Testis (tissue), 3 donors: ENCODE data around the gene LRIT2. TPM values are rescaled to one million over a fixed set of nuclear protein-coding genes. Genes with fewer than 3 reads are reported as not detected.

Source experiments
- DNase-seq: peaks from one replicate; pipeline ENCODE4 v3.0.0-alpha.2; 2019
- H3K27ac ChIP-seq, 2 donors: fragments of 200-600 bp; sonication (generic); one replicate each; pipeline ENCODE4 v1.5.1; 2019
- H3K27me3 ChIP-seq: fragments of 200-600 bp; sonication (generic); one replicate; pipeline ENCODE4 v1.5.1; 2019
- H3K36me3 ChIP-seq: fragments of 200-600 bp; sonication (generic); one replicate; pipeline ENCODE4 v1.5.1; 2017; ENCODE audit warnings: low read depth; ENCODE audit errors: missing control alignments
- H3K4me1 ChIP-seq: fragments of 200-600 bp; sonication (generic); one replicate; pipeline ENCODE4 v1.5.1; 2019
- H3K4me3 ChIP-seq, 2 donors: fragments of 200-600 bp; sonication (generic); one replicate each; pipeline ENCODE4 v1.5.1; 2017 to 2019
- H3K9me3 ChIP-seq: fragments of 200-600 bp; sonication (generic); one replicate; pipeline ENCODE4 v1.5.1; 2017
- POLR2A ChIP-seq: fragments of 450-650 bp; IDR thresholded peaks from one replicate; pipeline ENCODE4 v1.6.1; 2017; ENCODE audit warnings: antibody characterized with exemption, mild to moderate bottlenecking, moderate library complexity
- WGBS, 2 donors: methylation state at CpG; one replicate each; pipeline ENCODE4 v1.1.5; 2018; 5-methylcytosine and 5-hydroxymethylcytosine counted together
- intact Hi-C: fragments of 100-400 bp; cut with DNase I; formaldehyde crosslinking; loops from one replicate; pipeline ENCODE4 v1.15.1; 2023; ENCODE audit warnings: low total_unique reads
- polyA plus RNA-seq: library from polyadenylated mRNA; stranded (reverse); fragments of 350-450 nt; fragmentation: Illumina TruSeq; extraction: RNeasy Lipid Tissue Mini Kit (QIAGEN cat#74804); gene quantifications from one replicate; pipeline ENCODE4 v1.2.3, GENCODE V29; 2014; ENCODE audit warnings: low read depth, low replicate concordance; ENCODE audit not compliant: insufficient read depth
- total RNA-seq, 2 donors: library from RNA; depleted of rRNA; stranded (reverse); fragments of >200 nt; gene quantifications; one replicate each; pipeline ENCODE4 v1.2.3, GENCODE V29; 2016
- TF ChIP-seq, protein P1 (sequence below), 3 experiments: fragments of 450-650 bp in 2 of 3; fragments of 200-600 bp in 1 of 3; sonication (generic) in 1 of 3; IDR thresholded peaks; one replicate each; pipeline ENCODE4 v1.5.1; 2016 to 2019; ENCODE audit warnings: antibody characterized with exemption in 3 of 3, mild to moderate bottlenecking in 2 of 3, moderate library complexity in 1 of 3

Gene LRIT2
- total and polyA plus RNA-seq, 3 donors from 2014 or later: 0.12 to 0.20 TPM; not detected in 1

DNA sequence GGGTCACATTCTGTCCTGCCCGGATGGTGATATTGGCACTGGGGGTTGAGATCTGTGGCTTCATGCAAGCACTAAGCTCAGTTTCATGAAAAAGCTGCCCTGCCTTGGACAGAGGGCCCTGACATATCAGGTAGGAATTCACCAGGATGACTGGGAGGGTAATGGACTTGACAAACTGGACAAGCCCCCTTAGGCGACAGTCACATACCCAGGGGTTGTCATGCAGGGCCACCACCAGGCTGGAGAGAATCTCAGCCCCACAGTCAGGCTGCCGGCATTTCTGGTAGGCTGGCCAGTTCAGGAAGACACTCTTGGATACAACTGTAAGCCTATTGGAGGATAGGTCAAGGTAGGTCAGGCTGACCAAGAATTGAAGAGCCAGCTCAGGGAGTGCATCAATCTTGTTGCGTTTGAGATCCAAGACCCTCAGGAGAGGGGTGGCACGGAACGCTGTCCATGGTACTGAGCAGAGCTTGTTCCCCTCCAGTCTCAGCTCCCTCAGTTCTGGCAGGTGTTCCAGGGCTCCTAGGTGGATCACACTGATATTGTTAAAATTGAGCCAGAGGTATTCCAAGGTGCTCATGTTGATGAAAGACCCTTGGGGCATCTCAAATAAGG, 824 bp downstream of the LRIT2 start:
- Histone ChIP-seq H3K4me3 (no peak overlapping the region), H3K4me1 (no peaks in the 10 kb centered on the region), H3K27ac (no peak overlapping the region), H3K36me3 (no peaks in the 10 kb centered on the region), H3K9me3 (no peaks in the 10 kb centered on the region), H3K27me3 (no peaks in the 10 kb centered on the region)
- intact Hi-C loops: no loop called here
- no peak for DNase-seq
- WGBS, 2 donors: 50 to 56% methylated on average over 6 of the region's 6 CpGs
- TF ChIP-seq, protein P1, sequence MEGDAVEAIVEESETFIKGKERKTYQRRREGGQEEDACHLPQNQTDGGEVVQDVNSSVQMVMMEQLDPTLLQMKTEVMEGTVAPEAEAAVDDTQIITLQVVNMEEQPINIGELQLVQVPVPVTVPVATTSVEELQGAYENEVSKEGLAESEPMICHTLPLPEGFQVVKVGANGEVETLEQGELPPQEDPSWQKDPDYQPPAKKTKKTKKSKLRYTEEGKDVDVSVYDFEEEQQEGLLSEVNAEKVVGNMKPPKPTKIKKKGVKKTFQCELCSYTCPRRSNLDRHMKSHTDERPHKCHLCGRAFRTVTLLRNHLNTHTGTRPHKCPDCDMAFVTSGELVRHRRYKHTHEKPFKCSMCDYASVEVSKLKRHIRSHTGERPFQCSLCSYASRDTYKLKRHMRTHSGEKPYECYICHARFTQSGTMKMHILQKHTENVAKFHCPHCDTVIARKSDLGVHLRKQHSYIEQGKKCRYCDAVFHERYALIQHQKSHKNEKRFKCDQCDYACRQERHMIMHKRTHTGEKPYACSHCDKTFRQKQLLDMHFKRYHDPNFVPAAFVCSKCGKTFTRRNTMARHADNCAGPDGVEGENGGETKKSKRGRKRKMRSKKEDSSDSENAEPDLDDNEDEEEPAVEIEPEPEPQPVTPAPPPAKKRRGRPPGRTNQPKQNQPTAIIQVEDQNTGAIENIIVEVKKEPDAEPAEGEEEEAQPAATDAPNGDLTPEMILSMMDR (IDR thresholded peaks at IDR 0.05): no peak
- TF ChIP-seq POLR2A: no peak

DNA sequence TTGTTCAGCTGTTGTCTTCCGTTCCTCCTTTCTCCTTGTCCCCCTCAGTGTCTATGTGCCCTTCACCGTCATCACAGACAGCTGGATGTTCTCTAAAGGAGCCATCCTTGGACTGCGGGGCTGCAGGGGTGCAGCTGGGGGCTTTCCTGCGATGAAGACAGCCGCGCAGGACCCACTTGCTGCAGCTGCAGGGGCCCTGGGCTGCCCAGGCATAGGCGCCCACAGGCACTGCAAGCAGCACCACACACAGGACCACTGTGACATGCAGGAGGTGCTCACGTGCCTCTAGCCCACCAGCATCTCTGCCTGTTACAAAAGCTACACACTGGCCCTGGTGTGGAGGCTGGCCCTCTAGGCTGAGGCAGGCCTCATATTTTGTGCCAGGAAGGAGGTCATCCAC, 3.4 kb downstream of the LRIT2 start:
- DNase-seq: no peak
- no peak for TF ChIP-seq POLR2A
- TF ChIP-seq, protein P1 (IDR thresholded peaks at IDR 0.05): no peak
- intact Hi-C loops: no loop called here
- Histone ChIP-seq H3K27ac (no peak overlapping the region), H3K4me1 (no peaks in the 10 kb centered on the region), H3K27me3 (no peaks in the 10 kb centered on the region), H3K36me3 (no peaks in the 10 kb centered on the region), H3K9me3 (no peaks in the 10 kb centered on the region), H3K4me3 (no peak overlapping the region)
- WGBS, 2 donors: 76 to 91% methylated on average over 6 to 7 of the region's 8 CpGs

DNA sequence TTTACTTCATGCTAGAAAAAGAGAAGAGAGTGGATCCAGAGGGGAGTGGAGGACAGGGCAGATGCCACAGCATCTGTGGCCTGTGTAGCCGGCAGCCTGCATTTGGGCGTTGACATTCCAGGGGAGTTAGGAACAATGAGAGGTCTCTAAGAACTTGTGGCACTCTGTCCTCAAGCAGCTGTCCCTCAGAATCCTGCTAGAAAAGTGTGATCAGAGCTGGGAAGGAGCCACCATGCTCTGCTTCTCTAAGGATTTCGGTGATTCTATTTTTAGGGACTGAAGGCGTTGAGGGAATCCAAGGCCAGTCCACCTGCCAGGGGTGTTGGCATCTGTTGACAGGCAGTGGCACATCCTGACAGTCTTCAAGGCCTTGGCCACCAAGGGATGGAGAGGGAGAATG, 7.6 kb downstream of the LRIT2 start:
- no peaks in the 10 kb centered on the region for H3K4me1 ChIP-seq
- H3K4me3 ChIP-seq: no peak overlapping the region
- intact Hi-C loops: no loop called here
- no peak for DNase-seq
- H3K27me3 ChIP-seq: no peaks in the 10 kb centered on the region
- H3K9me3 ChIP-seq: no peaks in the 10 kb centered on the region
- no peaks in the 10 kb centered on the region for H3K36me3 ChIP-seq
- H3K27ac ChIP-seq: no peak overlapping the region
- 91 to 92% methylated on average over 4 of the region's 4 CpGs for WGBS, 2 donors
- TF ChIP-seq, protein P1 (IDR thresholded peaks at IDR 0.05): no peak
- TF ChIP-seq POLR2A: no peak

DNA sequence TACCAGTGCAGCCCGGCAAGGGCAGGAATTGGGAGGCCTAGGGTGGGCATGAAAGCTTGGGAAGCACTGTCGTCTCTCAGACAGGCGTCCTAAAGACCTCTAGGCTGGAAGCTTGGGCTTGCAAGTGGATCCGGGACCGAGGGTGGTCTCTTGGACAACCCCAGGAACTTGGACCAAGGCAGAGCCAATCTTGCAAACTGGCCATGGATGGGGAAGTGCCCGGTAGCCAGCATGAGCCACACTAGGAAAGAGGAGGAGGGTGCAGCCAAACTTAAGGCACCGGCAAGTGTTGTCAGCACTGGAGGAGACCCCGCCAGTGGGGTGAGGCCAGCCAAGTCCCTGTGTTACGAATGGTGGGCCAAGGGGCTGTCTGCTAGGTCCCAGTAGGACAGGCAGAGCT, 8.5 kb downstream of the LRIT2 start:
- no peak for TF ChIP-seq POLR2A
- TF ChIP-seq, protein P1 (IDR thresholded peaks at IDR 0.05): no peak
- DNase-seq: no peak
- intact Hi-C loops: no loop called here
- H3K36me3 ChIP-seq: no peaks in the 10 kb centered on the region
- H3K27me3 ChIP-seq: no peaks in the 10 kb centered on the region
- no peak overlapping the region for H3K4me3 ChIP-seq
- H3K4me1 ChIP-seq: no peaks in the 10 kb centered on the region
- WGBS, 2 donors: 88 to 96% methylated on average over 8 to 9 of the region's 9 CpGs
- H3K27ac ChIP-seq: no peak overlapping the region
- no peaks in the 10 kb centered on the region for H3K9me3 ChIP-seq

DNA sequence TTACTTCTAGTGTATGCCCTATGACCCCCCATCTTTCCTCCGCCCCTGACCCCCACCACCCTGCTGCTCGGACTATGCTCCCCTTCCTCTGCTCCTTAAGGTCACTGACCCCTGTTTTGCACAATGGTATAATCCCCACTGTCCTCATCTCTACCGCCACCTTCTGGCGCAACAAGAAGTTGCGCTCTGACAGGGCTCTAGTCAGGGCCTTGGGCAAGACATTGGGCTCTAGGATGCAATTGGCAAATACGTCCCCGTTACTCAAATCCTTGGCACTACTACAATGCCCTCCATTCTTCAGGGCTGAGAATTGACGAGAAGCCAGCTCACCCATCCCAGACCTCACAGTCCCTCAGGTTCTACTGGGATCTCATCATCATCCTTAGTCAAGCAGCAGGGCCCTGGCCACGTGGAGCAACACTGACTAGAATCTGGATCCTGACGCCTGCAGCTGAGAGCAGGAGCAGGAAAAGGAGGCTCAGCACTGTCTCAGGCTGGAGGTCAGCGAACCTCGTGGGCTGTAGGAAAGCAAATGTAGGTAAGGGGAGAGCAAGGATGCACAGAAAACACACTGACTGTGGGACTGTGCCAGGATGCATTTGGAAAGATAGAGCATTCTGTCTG, 10.6 kb downstream of the LRIT2 start:
- peak; percentile 52 for DNase-seq

More for the DNA sequence above, 10.6 kb downstream of the LRIT2 start:
- no peak for TF ChIP-seq POLR2A
- TF ChIP-seq, protein P1 (IDR thresholded peaks at IDR 0.05): peak in 1 of 3 experiments; percentile 10
- Histone ChIP-seq H3K27ac (no peak overlapping the region), H3K27me3 (no peaks in the 10 kb centered on the region), H3K4me1 (no peaks in the 10 kb centered on the region), H3K36me3 (no peaks in the 10 kb centered on the region), H3K9me3 (no peaks in the 10 kb centered on the region), H3K4me3 (peak overlapping the region; percentile 18 to 39)
- WGBS, 2 donors: 40 to 44% methylated on average over 12 of the region's 12 CpGs
- intact Hi-C loops: no loop called here
